A549 (cell line): ENCODE data around the gene SH3BP2. TPM values are rescaled to one million over a fixed set of nuclear protein-coding genes. Genes with fewer than 3 reads are reported as not detected.

Source experiments
- ATAC-seq, 2 experiments: fragments of 200-7000 bp in 1 of 2; fragments of >200 bp in 1 of 2; cut with Nextera tagmentation in 1 of 2; cut with Tn5 transposase in 1 of 2; 3 replicates each; pipeline versions ENCODE4 v1.8.0 to v1.9.1; 2018 to 2020; ENCODE audit warnings: mild to moderate bottlenecking in 1 of 2, moderate library complexity in 1 of 2
- CTCF ChIA-PET: fragments of 300-600 bp; sonication (Branson Sonifier 250); formaldehyde crosslinking; extraction: SDS; loops from one replicate; lab custom pipeline; 2021; ENCODE audit warnings: antibody characterized with exemption, inconsistent platforms; lab: Yijun Ruan, JAX
- POLR2A ChIA-PET: fragments of 350-600 bp; formaldehyde crosslinking; extraction: SDS; loops from one replicate; lab custom pipeline; 2021; ENCODE audit warnings: antibody characterized with exemption, inconsistent platforms; lab: Yijun Ruan, JAX
- DNase-seq, 2 experiments: peaks; one replicate each; pipeline versions ENCODE4 v3.0.0 to v3.0.0-alpha.2; 2011 to 2016; ENCODE audit warnings: low read depth in 1 of 2, low spot score in 1 of 2
- FAIRE-seq: peaks from 2 replicates; lab custom pipeline; 2011; peaks lifted over from hg19 to GRCh38; lab: Jason Lieb, UNC
- H3K27ac ChIP-seq, 2 experiments: fragments of >200 bp; sonication (Bioruptor Twin); formaldehyde crosslinking; 3 replicates each; pipeline ENCODE4 v1.5.1; 2016 to 2017
- H3K4me1 ChIP-seq: fragments of >200 bp; sonication (Bioruptor Twin); formaldehyde crosslinking; 3 replicates; pipeline ENCODE4 v1.6.1; 2016
- H3K4me2 ChIP-seq: fragments of >200 bp; sonication (Bioruptor Twin); formaldehyde crosslinking; 3 replicates; pipeline ENCODE4 v1.6.1; 2016
- H3K4me3 ChIP-seq: fragments of >200 bp; sonication (Bioruptor Twin); formaldehyde crosslinking; 3 replicates; pipeline ENCODE4 v1.5.1; 2016
- H3K9me3 ChIP-seq: fragments of >200 bp; sonication (Bioruptor Twin); formaldehyde crosslinking; 3 replicates; pipeline ENCODE4 v1.6.1; 2016
- CBX2 ChIP-seq: fragments of 200-600 bp; sonication (generic); IDR thresholded peaks from 2 replicates; pipeline ENCODE4 v1.6.1; 2016; ENCODE audit warnings: low read depth, mild to moderate bottlenecking, borderline replicate concordance
- CBX8 ChIP-seq: fragments of 200-600 bp; sonication (generic); IDR thresholded peaks from 2 replicates; pipeline ENCODE4 v1.6.1; 2016
- CEBPB ChIP-seq, 2 experiments: fragments of >200 bp in 1 of 2; sonication (Bioruptor Twin) in 1 of 2; formaldehyde crosslinking in 1 of 2; IDR thresholded peaks; 2 replicates each; pipeline ENCODE4 v1.6.1; 2012 to 2016
- CTCF ChIP-seq: fragments of >200 bp; sonication (Bioruptor Twin); formaldehyde crosslinking; IDR thresholded peaks from 3 replicates; pipeline ENCODE4 v1.5.1; 2016
- E2F6 ChIP-seq: IDR thresholded peaks from 2 replicates; pipeline ENCODE4 v1.6.1; 2012; ENCODE audit warnings: low read depth, borderline replicate concordance
- ELK1 ChIP-seq: fragments of 150-350 bp; IDR thresholded peaks from 2 replicates; pipeline ENCODE4 v1.6.1; 2014; ENCODE audit warnings: low read depth, mild to moderate bottlenecking, low read length
- FOSB ChIP-seq: fragments of 250-450 bp; sonication (Bioruptor Pico); IDR thresholded peaks from 2 replicates; pipeline ENCODE4 v1.5.0; 2020; ENCODE audit warnings: mild to moderate bottlenecking, moderate library complexity
- FOXS1 ChIP-seq: fragments of 250-450 bp; sonication (Bioruptor Pico); IDR thresholded peaks from 2 replicates; pipeline ENCODE4 v1.5.0; 2020; ENCODE audit warnings: mild to moderate bottlenecking, moderate library complexity
- GATA3 ChIP-seq: IDR thresholded peaks from 2 replicates; pipeline ENCODE4 v1.6.1; 2012; ENCODE audit warnings: borderline replicate concordance
- HOXB5 ChIP-seq: fragments of 250-450 bp; sonication (Bioruptor Pico); IDR thresholded peaks from 2 replicates; pipeline ENCODE4 v1.5.0; 2020; ENCODE audit warnings: mild to moderate bottlenecking, moderate library complexity
- JUNB ChIP-seq: fragments of >200 bp; sonication (Bioruptor Twin); formaldehyde crosslinking; IDR thresholded peaks from 2 replicates; pipeline ENCODE4 v1.6.1; 2016
- MAX ChIP-seq: IDR thresholded peaks from 2 replicates; pipeline ENCODE4 v1.6.1; 2012
- REST ChIP-seq: fragments of 200-600 bp; sonication (generic); IDR thresholded peaks from 2 replicates; pipeline ENCODE4 v1.6.1; 2016; ENCODE audit warnings: antibody characterized with exemption, mild to moderate bottlenecking, moderate library complexity
- RFX5 ChIP-seq: fragments of 450-650 bp; IDR thresholded peaks from 2 replicates; pipeline ENCODE4 v1.7.1; 2014; ENCODE audit warnings: antibody characterized with exemption, mild to moderate bottlenecking, moderate library complexity
- RNF2 ChIP-seq: fragments of 200-600 bp; sonication (generic); IDR thresholded peaks from 2 replicates; pipeline ENCODE4 v1.6.1; 2016; ENCODE audit warnings: low read depth, mild to moderate bottlenecking, antibody characterized with exemption, moderate library complexity, borderline replicate concordance
- SREBF2 ChIP-seq: fragments of 450-650 bp; IDR thresholded peaks from 2 replicates; pipeline ENCODE4 v1.6.1; 2014; ENCODE audit warnings: mild to moderate bottlenecking, moderate library complexity
- TFCP2L1 ChIP-seq: fragments of 250-450 bp; sonication (Bioruptor Pico); IDR thresholded peaks from 2 replicates; pipeline ENCODE4 v1.5.0; 2021; ENCODE audit warnings: mild to moderate bottlenecking
- ZC3H11A ChIP-seq: fragments of 450-650 bp; IDR thresholded peaks from 2 replicates; pipeline ENCODE4 v1.6.1; 2014; ENCODE audit warnings: antibody characterized with exemption, mild to moderate bottlenecking
- ZNF302 ChIP-seq: fragments of 250-450 bp; sonication (Bioruptor Pico); IDR thresholded peaks from 2 replicates; pipeline ENCODE4 v1.9.0; 2021; ENCODE audit warnings: inconsistent platforms, mild to moderate bottlenecking, moderate library complexity
- WGBS: methylation state at CpG from one replicate; pipeline ENCODE4 v1.1.6; 2017; ENCODE audit errors: missing lambda C conversion rate; 5-methylcytosine and 5-hydroxymethylcytosine counted together
- polyA plus RNA-seq, 4 experiments: library from polyadenylated mRNA; depleted of rRNA in 3 of 4; stranded (reverse); fragments of >200 nt; fragmentation: RNase III in 1 of 4; extraction: RNeasy Plus Mini Kit Qiagen cat#74134 plus additional on column Dnase treatment in 1 of 4; gene quantifications; 2 replicates in 3 of 4; 3 replicates in 1 of 4; pipeline ENCODE4 v1.2.3, GENCODE V29; 2011 to 2017

Gene SH3BP2
- polyA plus RNA-seq, 2 of the 4 experiments (the other 2 are of a cell fraction) = 4.4 to 6.0 TPM

- POLR2A ChIA-PET = no interaction called here
- H3K4me2 ChIP-seq = no peak overlapping the region
Measured at GRCh38 chr4:2789793-2790582, 2.9 kb upstream of the SH3BP2 start.

GRCh38 chr4:2790583-2791517, 2.0 kb upstream of the SH3BP2 start:
- H3K4me3 ChIP-seq = no peak overlapping the region
- 80% methylated on average over 13 of the region's 19 CpGs for WGBS
- H3K27ac ChIP-seq = no peak overlapping the region
- no peak for DNase-seq
- no peak overlapping the region for H3K4me2 ChIP-seq
- POLR2A ChIA-PET = no interaction called here
- CTCF ChIA-PET = interaction anchor here (1.3 kb wide), 1 partner anchor 26 kb away, joined by 4 read pairs; no protein-coding TSS in a partner anchor
- FAIRE-seq = no peak
- no peak for ATAC-seq
- no peaks in the 10 kb centered on the region for H3K9me3 ChIP-seq
- H3K4me1 ChIP-seq = peaks cover 26% of the 10 kb centered on the region
- TF ChIP-seq CBX2 (no peak), GATA3 (no peak), CTCF (no peak), ZC3H11A (no peak), HOXB5 (CRISPR knock-in tag) (no peak), JUNB (no peak), MAX (no peak), E2F6 (no peak), ZNF302 (no peak), RNF2 (no peak), FOSB (CRISPR knock-in tag) (no peak), ELK1 (no peak)

More at GRCh38 chr4:2789793-2790582, 2.9 kb upstream of the SH3BP2 start:
- no peak overlapping the region for H3K4me3 ChIP-seq
- FAIRE-seq = no peak
- no peak overlapping the region for H3K27ac ChIP-seq
- H3K9me3 ChIP-seq = no peaks in the 10 kb centered on the region
- no peak for ATAC-seq
- no peak for DNase-seq
- no peak for TF ChIP-seq CEBPB (IDR thresholded peaks at IDR 0.05)
- no peak for TF ChIP-seq RNF2
- no peak for TF ChIP-seq FOXS1 (CRISPR knock-in tag)
- no peak for TF ChIP-seq TFCP2L1 (CRISPR knock-in tag)
- TF ChIP-seq RFX5 = no peak
- TF ChIP-seq SREBF2 = no peak
- no peak for TF ChIP-seq ELK1
- TF ChIP-seq REST = no peak
- TF ChIP-seq CBX8 = no peak
- no peak for TF ChIP-seq ZC3H11A
- H3K4me1 ChIP-seq = peaks cover 18% of the 10 kb centered on the region
- CTCF ChIA-PET = interaction anchor here (1.3 kb wide), 1 partner anchor 25 kb away, joined by 4 read pairs; no protein-coding TSS in a partner anchor
- WGBS = 72% methylated on average over 16 of the region's 24 CpGs
